ENCODE data around the gene NPIPB8. TPM values are rescaled to one million over a fixed set of nuclear protein-coding genes. Genes with fewer than 3 reads are reported as not detected.

The NPIPB8 gene
- total RNA-seq: under 0.01 and 0.19 TPM in 2 replicates

DNA sequence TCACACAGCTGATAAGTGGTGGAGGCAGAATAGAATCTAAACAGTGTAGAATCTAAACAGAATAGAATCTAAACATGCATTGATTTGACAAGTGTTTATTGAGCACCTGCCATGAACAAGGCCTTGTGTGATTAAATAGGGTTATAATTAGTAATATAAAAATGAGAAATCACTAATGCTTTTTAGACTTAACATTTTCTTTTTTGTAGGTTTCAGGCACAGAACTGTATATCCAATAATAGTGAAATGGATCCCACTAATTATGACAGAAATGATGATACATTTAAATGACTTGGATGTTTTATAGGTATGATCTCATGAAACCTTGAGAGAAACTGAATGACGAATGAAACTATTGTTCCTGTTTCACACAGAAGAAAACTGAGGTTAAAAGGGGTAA, at the start of gene NPIPB8:
NPIPB8 (plus strand) TSS at position 301 of the 400 bp plus-strand sequence. CDS start 296 bp downstream, outside the sequence.

DNA sequence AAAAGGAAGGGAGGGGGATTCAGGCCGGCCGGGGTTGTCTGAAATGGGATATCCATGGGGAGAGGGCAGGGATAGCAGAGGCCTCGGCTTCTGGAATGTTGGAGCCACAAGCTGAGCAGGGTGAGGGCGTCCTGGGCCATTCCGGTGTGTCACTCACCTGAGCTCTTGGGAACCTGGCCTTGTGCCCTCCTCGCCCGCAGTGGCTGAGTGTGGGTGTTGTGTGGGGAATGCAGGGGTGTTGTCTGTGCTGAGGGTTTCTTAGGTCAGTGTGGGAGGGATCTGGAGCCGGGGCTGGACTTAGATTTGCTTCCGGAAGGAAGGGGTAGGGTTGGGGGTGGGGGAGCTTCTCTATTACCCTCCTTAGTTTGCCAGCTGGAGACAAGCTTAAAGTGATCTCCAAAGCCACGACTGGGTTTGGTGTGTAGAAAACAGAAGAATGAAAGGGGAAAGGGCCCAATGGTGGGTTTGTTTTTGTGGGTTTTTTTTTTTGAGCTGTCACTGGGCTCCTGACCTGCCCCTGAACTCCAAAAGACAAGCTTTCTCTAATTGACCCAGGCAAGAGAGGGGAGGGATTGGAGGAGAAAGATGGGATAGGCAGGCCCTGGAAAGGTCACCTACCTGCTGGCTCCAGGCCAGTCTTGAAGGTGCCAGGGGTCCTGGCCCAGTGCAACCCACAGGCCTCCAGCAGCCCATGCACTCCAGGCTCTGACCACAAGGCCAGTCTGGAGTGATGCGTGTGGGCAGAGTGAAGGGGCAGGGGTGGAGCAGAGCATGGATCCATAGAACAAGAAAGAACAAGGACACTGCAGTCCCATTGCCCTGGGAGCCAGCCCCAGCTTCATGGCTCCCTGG, 40.8 kb upstream of the NPIPB8 start, which contains the start of gene SULT1A2:
SULT1A2 (minus strand) TSS at position 211 of the 852 bp plus-strand sequence. CDS start 1,120 bp downstream, outside the sequence.

DNA sequence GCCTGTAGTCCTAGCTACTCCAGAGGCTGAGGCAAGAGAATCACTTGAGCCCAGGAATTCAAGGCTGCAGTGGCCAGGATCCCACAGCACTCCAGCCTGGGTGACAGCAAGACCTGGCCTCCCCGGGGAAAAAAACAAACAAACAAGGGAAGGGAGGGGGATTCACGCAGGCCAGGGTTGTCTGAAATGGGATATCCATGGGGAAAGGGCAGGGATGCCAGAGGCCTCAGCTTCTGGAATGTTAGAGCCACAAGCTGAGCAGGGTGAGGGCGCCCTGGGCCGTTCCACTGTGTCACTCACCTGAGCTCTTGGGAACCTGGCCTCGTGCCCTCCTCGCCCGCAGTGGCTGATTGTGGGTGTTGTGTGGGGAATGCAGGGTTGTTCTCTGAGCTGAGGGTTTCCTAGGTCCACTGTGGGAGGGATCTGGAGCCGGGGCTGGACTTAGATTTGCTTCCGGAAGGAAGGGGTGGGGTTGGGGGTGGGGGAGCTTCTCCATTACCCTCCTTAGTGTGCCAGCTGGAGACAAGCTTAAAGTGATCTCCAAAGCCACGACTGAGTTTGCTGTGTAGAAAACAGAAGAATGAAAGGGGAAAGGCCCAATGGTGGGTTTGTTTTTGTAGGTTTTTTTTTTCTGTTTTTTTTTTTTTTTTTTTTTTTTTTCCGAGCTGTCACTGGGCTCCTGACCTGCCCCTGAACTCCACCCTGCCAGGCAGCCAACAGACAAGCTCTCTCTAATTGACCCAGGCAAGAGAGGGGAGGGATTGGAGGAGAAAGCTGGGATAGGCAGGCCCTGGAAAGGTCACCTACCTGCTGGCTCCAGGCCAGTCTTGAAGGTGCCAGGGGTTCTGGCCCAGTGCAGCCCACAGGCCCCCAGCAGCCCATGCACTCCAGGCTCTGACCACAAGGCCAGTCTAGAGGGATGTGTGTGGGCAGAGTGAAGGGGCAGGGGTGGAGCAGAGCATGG, 28.0 kb upstream of the NPIPB8 start, which contains the start of gene SULT1A1:
SULT1A1 (minus strand) TSS at position 414 of the 964 bp plus-strand sequence. CDS start 1,189 bp downstream, outside the sequence.

Other genes with a start within 250 kb of the NPIPB8 start
- 56.4 and 87.0 TPM in 2 replicates for gene EIF3CL, start 234.2 kb upstream of the NPIPB8 start, total RNA-seq
- gene NPIPB7, start 165.7 kb upstream of the NPIPB8 start, total RNA-seq: not detected in 2 replicates
- 9.2 and 9.6 TPM in 2 replicates for gene CLN3, start 146.0 kb upstream of the NPIPB8 start, total RNA-seq
- gene APOBR, start 143.4 kb upstream of the NPIPB8 start, total RNA-seq: not detected in 2 replicates
- not detected in 2 replicates for gene IL27, start 131.2 kb upstream of the NPIPB8 start, total RNA-seq
- gene NUPR1, start 99.1 kb upstream of the NPIPB8 start, total RNA-seq: 4.6 and 7.9 TPM in 2 replicates
- 6.2 and 7.1 TPM in 2 replicates for gene SGF29, start 84.1 kb upstream of the NPIPB8 start, total RNA-seq
- gene SULT1A2, start 41.0 kb upstream of the NPIPB8 start, total RNA-seq: 0.19 and 0.56 TPM in 2 replicates
- 6.1 and 9.6 TPM in 2 replicates for gene SULT1A1, start 28.0 kb upstream of the NPIPB8 start, total RNA-seq
- gene EIF3C, start 73.4 kb downstream of the NPIPB8 start, total RNA-seq: 65.1 and 158 TPM in 2 replicates
- 0.96 and 2.5 TPM in 2 replicates for gene NPIPB9, start 113.7 kb downstream of the NPIPB8 start, total RNA-seq
- 22.0 and 25.5 TPM in 2 replicates for gene ATXN2L, start 184.9 kb downstream of the NPIPB8 start, total RNA-seq
- 80.6 and 144 TPM in 2 replicates for gene TUFM, start 208.3 kb downstream of the NPIPB8 start, total RNA-seq
- gene SH2B1, start 225.8 kb downstream of the NPIPB8 start, total RNA-seq: 7.6 and 9.2 TPM in 2 replicates
- gene ATP2A1, start 240.4 kb downstream of the NPIPB8 start, total RNA-seq: under 0.01 and 0.28 TPM in 2 replicates

Measured in regular cardiac myocyte (primary cell).